SU-DHL-6 (cell line): ENCODE measurements around the gene RIPK3.

ENCODE experiments used
- CTCF ChIP-seq: fragments of 200-600 bp; sonication (generic); IDR thresholded peaks from one replicate; pipeline ENCODE4 v1.5.1; 2017; ENCODE audit warnings: antibody characterized with exemption, mild to moderate bottlenecking, low read length, moderate library complexity; ENCODE audit not compliant: insufficient read depth, poor library complexity, severe bottlenecking
- EZH2phosphoT487 ChIP-seq: fragments of 200-600 bp; sonication (generic), shearing (Covaris generic); conservative IDR thresholded peaks from 2 replicates; pipeline ENCODE4 v1.6.1; 2018; ENCODE audit warnings: mild to moderate bottlenecking, antibody characterized with exemption, low read length, moderate library complexity, mixed read lengths

- TF ChIP-seq CTCF (no peak), EZH2phosphoT487 (no peak)
Observed at GRCh38 chr14:24342889-24343288, 3.1 kb upstream of the RIPK3 start.
